T-helper 1 cell treated with Interleukin-12 subunit alpha and Interleukin-12 subunit beta and Interleukin-4 antibody, amounts not matched to agents 30 ng/mL and 1 ng/mL, for 36 hours (primary cell): ENCODE measurements around the gene EGLN3. TPM values are rescaled to one million over a fixed set of nuclear protein-coding genes. Genes with fewer than 3 reads are reported as not detected.

Experiments used
- intact Hi-C: fragments of 100-400 bp; cut with micrococcal nuclease; formaldehyde crosslinking; loops from one replicate; pipeline ENCODE4 v1.15.1; 2024
- total RNA-seq: library from RNA; stranded (reverse); gene quantifications from 2 replicates; pipeline ENCODE4 v1.2.3, GENCODE V29; 2022

The EGLN3 gene
- total RNA-seq, 1 donor from 2014 or later, result 47.4 TPM

DNA sequence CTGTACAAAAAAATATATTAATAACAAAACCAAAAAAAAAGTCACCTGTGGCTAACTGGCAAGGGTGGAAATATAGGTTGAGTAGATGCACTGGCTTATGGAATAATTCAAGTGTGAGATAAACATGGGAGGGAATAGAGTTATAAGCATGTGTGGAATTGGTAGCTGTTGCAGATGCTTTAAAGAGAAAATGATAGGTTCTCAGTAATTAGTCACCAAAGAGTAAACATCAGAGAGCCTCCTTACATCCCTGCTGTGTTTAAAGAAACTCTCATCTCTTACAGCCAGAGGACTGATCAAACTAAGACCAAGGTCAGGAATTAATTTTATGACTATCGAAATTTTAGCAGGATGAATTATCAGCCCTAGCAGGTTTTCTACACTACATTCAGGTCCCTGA lies 70.5 kb downstream of the EGLN3 start:
- intact Hi-C loops, result no loop called here

DNA sequence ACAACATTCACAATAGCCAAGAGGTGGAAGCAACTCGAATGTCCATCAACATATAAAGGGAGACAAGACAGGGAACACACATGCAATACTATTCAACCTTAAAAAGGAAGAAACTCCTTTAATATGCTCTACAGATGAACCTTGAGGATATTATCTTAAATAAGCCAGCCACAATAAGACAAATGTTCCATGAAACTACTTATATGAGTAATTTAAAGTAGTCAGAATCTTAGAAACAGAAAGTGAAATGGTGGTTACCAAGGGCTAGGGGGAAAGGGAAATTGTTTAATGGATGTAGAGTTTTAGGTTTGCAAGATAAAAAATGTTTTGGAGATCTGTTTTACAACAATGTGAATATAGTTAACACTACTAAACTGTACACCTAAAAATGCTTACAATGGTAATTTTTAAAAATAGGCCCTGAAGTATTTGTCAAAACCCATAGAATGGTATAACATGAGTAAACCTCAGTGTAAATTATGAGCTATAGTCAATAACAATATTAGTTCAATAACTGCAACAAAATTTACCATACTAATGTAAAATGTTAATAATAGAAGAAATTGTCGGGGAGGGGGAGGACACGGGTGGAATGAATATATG lies 71.1 kb downstream of the EGLN3 start:
- intact Hi-C loops, result no loop called here

DNA sequence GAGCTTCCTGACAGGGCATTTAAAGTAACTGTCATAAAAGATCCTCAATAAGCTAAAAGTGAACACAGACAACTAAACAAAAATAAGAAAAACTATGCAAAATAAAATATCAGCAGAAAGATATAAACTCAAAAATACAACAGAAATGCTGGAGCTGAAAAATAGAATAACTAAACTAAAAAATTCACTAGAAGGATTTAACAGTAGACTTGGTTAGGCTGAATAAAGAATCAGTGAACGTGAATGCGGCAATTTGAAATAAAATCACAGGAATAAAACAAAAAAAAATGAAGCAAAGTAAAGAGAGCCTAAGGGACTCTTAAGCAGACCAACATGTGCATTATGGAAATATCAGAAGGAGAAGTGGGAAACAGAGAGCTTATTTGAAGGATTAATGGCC lies 74.6 kb downstream of the EGLN3 start:
- intact Hi-C loops, result loop anchor here (2.0 kb wide), 1 partner anchor 15 kb away; no protein-coding TSS in a partner anchor
